Fibroblast of villous mesenchyme (primary cell): ENCODE results near the gene TASP1. TPM values are rescaled to one million over a fixed set of nuclear protein-coding genes. Genes with fewer than 3 reads are reported as not detected.
A peak's percentile ranks its signal among the peaks of the same experiment; 100 is the strongest.

Source experiments
- DNase-seq: peaks from one replicate; pipeline ENCODE4 v3.0.0-alpha.2; 2010; ENCODE audit warnings: low read depth
- H3K4me3 ChIP-seq: 2 replicates; pipeline ENCODE4 v1.5.1; 2011; ENCODE audit warnings: low read depth, mild to moderate bottlenecking, low read length
- total RNA-seq: library from RNA; depleted of rRNA; stranded (reverse); fragments of >200 nt; gene quantifications from 2 replicates; pipeline ENCODE4 v1.2.3, GENCODE V29; 2012
- TF ChIP-seq, protein P1 (sequence below): IDR thresholded peaks from 2 replicates; pipeline ENCODE4 v1.5.1; 2012; ENCODE audit warnings: low read depth, mild to moderate bottlenecking, low read length; ENCODE audit not compliant: insufficient read depth

Gene TASP1
- total RNA-seq, 1 donor: 9.5 TPM

DNA sequence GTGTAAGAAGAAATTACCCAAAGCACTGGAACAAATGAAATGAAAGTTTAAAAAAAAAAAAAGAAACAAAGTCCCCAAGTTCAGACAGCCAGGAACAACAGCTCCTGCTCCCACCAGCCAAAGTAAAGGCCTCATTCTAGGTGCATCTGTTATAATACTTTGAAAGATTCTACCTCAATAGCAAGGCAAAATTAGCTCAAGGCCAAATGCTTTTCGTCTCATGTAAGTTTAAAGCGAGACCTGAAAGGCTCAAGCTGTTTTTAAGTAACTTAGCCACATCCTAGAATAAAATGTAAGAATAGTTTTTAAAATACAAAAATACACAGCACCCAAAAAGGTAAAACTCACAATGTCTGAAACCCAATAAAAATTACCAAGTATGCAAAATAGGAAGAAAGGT is 64.7 kb downstream of the TASP1 start:
- TF ChIP-seq, protein P1, sequence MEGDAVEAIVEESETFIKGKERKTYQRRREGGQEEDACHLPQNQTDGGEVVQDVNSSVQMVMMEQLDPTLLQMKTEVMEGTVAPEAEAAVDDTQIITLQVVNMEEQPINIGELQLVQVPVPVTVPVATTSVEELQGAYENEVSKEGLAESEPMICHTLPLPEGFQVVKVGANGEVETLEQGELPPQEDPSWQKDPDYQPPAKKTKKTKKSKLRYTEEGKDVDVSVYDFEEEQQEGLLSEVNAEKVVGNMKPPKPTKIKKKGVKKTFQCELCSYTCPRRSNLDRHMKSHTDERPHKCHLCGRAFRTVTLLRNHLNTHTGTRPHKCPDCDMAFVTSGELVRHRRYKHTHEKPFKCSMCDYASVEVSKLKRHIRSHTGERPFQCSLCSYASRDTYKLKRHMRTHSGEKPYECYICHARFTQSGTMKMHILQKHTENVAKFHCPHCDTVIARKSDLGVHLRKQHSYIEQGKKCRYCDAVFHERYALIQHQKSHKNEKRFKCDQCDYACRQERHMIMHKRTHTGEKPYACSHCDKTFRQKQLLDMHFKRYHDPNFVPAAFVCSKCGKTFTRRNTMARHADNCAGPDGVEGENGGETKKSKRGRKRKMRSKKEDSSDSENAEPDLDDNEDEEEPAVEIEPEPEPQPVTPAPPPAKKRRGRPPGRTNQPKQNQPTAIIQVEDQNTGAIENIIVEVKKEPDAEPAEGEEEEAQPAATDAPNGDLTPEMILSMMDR: no peak
- no peak overlapping the region for H3K4me3 ChIP-seq
- DNase-seq: no peak

DNA sequence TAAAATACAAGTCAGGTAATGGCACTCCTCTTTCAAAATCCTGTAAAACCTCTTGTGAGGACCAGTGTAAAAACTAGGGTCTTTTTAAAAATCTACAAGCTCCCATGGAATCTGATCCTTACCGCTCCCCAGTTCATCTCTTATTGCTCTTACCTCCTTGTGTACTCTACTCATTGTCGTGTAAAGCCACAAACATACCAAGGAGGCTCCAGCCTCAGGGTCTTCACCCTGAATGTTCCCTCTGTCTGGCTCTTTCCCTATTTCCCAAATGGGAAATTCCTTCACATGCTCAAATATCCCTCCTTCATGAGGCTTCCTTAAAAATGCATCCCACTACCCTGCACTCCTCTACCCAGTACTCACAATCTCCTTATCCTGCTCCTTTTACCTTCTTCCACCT is 67.1 kb downstream of the TASP1 start:
- H3K4me3 ChIP-seq: no peak overlapping the region
- TF ChIP-seq, protein P1: no peak
- DNase-seq: no peak

DNA sequence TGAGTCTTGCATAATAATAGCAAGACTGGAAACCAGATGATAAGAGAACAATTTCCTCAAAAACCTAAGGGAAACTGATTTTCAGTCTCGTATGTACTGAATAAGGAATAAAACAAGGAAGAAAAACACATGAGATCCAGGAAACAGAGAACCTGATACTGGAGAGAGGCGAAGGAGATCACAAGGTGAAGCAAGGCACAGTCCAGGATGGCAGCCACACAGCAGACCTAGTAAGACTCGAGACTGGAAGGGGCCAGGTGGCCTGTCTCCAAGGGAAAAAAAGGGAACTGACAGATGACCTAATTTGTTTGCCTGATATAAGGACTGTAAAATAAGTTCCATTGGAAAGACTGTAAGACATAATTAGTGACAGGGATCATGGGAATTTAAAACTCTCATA is 71.1 kb downstream of the TASP1 start:
- TF ChIP-seq, protein P1: no peak
- H3K4me3 ChIP-seq: no peak overlapping the region
- DNase-seq: peak; percentile 6

DNA sequence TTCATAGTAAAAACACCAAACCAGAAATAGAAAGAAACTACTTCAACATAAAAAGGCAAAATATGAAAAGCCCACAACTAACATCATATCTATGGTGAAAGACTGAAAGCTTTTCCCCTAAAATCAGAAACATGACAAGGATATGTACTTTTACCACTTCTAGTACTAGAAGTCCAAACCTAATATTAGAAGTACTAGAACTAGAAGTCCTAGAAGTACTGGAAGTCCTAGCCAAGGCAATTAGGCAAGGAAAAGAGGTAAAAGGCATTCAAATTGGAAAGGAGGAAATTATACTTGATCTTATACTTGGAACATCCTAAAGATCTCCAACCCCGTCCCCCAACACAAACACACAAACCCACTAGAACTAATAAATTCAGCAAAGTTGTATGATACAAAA is 74.9 kb downstream of the TASP1 start:
- TF ChIP-seq, protein P1: no peak
- no peak for DNase-seq
- no peak overlapping the region for H3K4me3 ChIP-seq

DNA sequence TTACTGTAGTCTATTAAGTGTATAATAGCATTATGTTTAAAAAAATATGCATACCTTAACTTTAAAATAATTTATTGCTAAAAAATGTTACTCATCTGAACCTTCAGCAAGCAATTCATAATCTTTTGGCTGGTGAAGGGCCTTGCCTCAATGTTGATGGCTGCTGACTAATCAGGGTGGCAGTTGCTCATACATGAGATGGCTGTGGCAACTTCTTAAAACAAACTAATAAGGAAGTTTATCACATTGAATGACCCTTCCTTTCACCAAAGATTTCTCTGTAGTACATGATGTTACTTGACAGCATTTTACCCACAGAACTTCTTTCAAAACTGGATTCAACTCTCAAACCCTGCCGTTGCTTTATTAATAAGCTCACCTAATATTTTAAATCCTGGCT is 84.0 kb downstream of the TASP1 start:
- H3K4me3 ChIP-seq: no peak overlapping the region
- TF ChIP-seq, protein P1: no peak
- no peak for DNase-seq

DNA sequence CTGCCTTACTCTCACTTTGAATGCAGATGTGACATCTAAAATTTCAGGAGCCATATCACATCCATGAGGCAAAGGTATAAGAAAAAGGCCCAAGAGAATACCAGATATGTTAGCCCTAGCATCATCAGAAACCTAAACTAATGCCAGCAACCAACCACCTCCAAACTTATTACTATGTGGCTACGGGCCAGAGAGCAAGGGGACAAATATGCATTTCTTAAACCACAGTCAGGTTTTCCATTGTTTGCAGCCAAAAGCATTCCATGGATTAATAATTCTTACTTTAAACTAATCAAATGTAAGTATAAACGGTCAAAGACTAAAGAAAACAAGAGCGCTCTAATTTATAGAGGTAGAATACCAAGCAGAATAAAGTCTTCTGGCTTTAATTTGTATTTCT is 84.7 kb downstream of the TASP1 start:
- DNase-seq: no peak
- TF ChIP-seq, protein P1: no peak
- H3K4me3 ChIP-seq: no peak overlapping the region

DNA sequence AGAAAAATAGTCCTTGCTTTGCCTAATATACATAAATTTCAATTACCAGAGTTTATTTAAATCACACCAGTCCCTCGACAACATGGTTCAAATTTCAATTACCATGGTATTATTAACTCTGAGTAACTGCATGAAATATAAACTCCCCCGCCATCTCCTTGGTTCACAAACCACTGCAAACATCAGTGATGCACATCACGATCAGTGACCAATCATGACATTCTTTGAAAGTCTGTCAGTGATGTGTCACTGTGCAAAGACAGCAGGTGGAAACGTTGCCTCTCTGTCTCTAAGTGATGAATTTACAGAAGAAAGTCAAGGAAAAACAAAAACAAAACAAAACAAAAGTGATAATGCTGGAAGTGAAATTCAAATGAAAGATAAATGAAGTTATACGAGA is 86.7 kb downstream of the TASP1 start:
- H3K4me3 ChIP-seq: no peak overlapping the region
- no peak for DNase-seq
- TF ChIP-seq, protein P1: no peak
